ENCODE results near the gene PLIN4. TPM values are rescaled to one million over a fixed set of nuclear protein-coding genes. Genes with fewer than 3 reads are reported as not detected.

The PLIN4 gene
- total RNA-seq, 1 donor from 2014 or later: 0.05 TPM

DNA sequence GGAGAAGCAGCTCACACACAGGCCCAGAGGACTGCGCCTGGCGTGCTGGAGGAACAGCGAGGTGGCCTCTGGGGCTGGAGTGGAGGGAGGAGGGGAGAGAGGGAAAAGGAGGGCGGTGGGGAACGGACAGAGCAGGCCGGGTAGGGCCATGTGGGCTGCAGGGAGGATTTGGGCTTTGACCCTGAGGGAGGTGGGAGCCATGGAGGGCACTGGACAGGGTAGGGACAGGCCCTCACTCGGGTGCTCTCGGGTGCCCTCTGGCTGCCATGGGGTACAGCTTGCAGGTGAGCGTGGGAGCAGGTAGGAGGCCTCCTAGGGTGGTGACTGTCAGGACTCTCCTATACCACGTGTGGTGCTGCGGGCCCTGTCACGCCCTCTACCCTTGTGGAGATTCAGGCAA, 22.8 kb downstream of the PLIN4 start:
- no peaks in the 10 kb centered on the region for H3K9me3 Mint-ChIP-seq
- DNase-seq (ENCODE audit: low spot score): no peak
- H3K4me3 Mint-ChIP-seq (ENCODE audit: low read depth): no peak overlapping the region
- peaks cover 11% of the 10 kb centered on the region for H3K36me3 Mint-ChIP-seq (ENCODE audit: low read depth)
- H3K4me1 Mint-ChIP-seq (ENCODE audit: low read depth): no peaks in the 10 kb centered on the region
- intact Hi-C loops (cut with micrococcal nuclease): no loop called here
- no peak overlapping the region for H3K27ac Mint-ChIP-seq
- H3K27me3 Mint-ChIP-seq (ENCODE audit: low read depth): no peaks in the 10 kb centered on the region

- Mint-ChIP-seq H3K4me1 (ENCODE audit: low read depth) (no peaks in the 10 kb centered on the region), H3K36me3 (ENCODE audit: low read depth) (peaks cover 18% of the 10 kb centered on the region), H3K9me3 (no peaks in the 10 kb centered on the region), H3K27me3 (ENCODE audit: low read depth) (no peaks in the 10 kb centered on the region), H3K4me3 (ENCODE audit: low read depth) (no peak overlapping the region), H3K27ac (no peak overlapping the region)
- no peak for DNase-seq (ENCODE audit: low spot score)
- intact Hi-C loops (cut with micrococcal nuclease): no loop called here
These were observed 23.6 kb downstream of the PLIN4 start for GRCh38 chr19:4494691-4495064.

DNA sequence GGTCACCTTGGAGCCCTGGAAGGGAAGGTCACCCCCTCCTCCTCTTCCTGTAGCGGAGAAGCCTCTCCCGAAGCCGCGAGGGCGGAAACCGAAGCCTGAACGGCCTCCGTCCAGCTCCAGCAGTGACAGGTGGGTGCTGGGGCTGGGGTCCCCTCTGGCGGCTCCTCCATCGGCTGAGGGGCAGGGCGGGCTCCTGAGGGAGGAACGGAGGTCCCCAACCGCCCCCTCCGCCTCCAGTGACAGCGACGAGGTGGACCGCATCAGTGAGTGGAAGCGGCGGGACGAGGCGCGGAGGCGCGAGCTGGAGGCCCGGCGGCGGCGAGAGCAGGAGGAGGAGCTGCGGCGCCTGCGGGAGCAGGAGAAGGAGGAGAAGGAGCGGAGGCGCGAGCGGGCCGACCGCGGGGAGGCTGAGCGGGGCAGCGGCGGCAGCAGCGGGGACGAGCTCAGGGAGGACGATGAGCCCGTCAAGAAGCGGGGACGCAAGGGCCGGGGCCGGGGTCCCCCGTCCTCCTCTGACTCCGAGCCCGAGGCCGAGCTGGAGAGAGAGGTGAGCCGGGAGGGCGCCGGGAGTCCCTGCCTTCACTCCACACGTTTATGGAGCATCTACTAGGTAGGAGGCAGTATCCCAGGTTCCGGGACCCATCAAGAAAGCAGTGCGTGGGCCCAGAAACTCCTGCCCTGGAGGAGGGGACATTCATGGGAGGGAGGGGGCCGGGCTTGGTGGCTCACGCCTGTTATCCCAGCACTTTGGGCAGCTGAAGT, 24.2 kb downstream of the PLIN4 start:
- Mint-ChIP-seq H3K4me3 (ENCODE audit: low read depth) (no peak overlapping the region), H3K36me3 (ENCODE audit: low read depth) (peaks cover 15% of the 10 kb centered on the region), H3K4me1 (ENCODE audit: low read depth) (no peaks in the 10 kb centered on the region)

GRCh38 chr19:4493104-4493928, 25.0 kb downstream of the PLIN4 start:
- H3K4me1 Mint-ChIP-seq (ENCODE audit: low read depth): no peaks in the 10 kb centered on the region
- no peak overlapping the region for H3K4me3 Mint-ChIP-seq (ENCODE audit: low read depth)
- peaks cover 19% of the 10 kb centered on the region for H3K36me3 Mint-ChIP-seq (ENCODE audit: low read depth)
- no peaks in the 10 kb centered on the region for H3K27me3 Mint-ChIP-seq (ENCODE audit: low read depth)
- intact Hi-C loops (cut with micrococcal nuclease): no loop called here
- no peak for DNase-seq (ENCODE audit: low spot score)
- H3K9me3 Mint-ChIP-seq: no peaks in the 10 kb centered on the region
- no peak overlapping the region for H3K27ac Mint-ChIP-seq

More for the DNA sequence above, 24.2 kb downstream of the PLIN4 start:
- Mint-ChIP-seq H3K27me3 (ENCODE audit: low read depth) (no peaks in the 10 kb centered on the region), H3K27ac (no peak overlapping the region), H3K9me3 (no peaks in the 10 kb centered on the region)
- intact Hi-C loops (cut with micrococcal nuclease): no loop called here
- no peak for DNase-seq (ENCODE audit: low spot score)

DNA sequence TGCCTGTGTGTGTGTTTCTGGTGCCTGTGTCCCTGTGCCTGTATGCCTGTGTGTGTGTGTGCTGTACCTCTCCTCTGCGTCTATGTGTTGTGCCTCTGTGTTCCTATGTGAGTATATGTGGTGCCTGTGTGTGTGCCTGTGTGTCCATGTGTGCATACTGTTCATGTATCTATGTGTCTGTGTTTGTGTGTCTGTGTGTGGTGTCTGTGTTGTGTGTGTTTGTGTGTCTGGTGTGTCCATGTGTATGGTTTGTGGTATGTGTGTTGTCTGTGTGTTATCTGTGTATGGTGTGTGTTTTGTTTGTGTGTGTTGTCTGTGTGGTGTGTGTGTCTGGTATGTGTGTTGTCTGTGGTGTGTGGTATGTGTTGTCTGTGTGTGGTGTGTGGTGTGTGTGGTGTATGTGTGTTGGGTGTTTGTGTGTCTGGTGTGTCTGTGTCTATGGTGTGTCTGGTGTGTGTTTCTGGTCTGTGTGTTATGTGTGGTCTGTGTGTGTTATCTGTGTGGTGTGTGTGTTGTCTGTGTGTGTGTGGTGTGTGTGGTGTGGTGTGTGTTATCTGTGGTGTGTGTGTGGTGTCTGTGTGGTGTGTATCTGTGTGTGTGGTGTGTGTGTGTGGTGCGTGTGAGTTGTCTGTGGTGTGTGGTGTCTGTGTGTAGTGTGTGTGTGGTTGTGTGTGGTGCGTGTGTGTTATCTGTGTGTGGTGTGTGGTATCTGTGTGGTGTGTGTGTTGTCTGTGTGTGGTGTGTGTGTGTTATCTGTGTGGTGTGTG, 25.8 kb downstream of the PLIN4 start:
- Mint-ChIP-seq H3K36me3 (ENCODE audit: low read depth) (peaks cover 20% of the 10 kb centered on the region), H3K4me3 (ENCODE audit: low read depth) (no peak overlapping the region), H3K27ac (no peak overlapping the region), H3K27me3 (ENCODE audit: low read depth) (no peaks in the 10 kb centered on the region), H3K9me3 (no peaks in the 10 kb centered on the region), H3K4me1 (ENCODE audit: low read depth) (peaks cover under 1% of the 10 kb centered on the region)
- no peak for DNase-seq (ENCODE audit: low spot score)
- intact Hi-C loops (cut with micrococcal nuclease): no loop called here

DNA sequence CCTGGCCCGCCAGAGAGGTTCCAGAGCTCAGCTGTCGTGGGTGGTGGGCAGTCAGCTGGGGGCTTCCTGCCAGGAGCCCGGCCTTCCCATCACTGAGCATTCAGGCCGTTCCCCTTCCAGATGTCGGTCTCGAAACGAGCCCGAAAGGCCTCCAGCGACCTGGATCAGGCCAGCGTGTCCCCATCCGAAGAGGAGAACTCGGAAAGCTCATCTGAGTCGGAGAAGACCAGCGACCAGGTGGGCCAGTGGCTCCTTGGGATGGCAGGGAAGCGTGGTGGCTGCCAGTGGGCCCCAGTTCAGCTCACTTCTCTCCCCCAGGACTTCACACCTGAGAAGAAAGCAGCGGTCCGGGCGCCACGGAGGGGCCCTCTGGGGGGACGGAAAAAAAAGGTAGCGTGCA, 26.8 kb downstream of the PLIN4 start:
- Mint-ChIP-seq H3K9me3 (no peaks in the 10 kb centered on the region), H3K36me3 (ENCODE audit: low read depth) (peaks cover 25% of the 10 kb centered on the region), H3K4me1 (ENCODE audit: low read depth) (peaks cover 4% of the 10 kb centered on the region), H3K27me3 (ENCODE audit: low read depth) (no peaks in the 10 kb centered on the region), H3K27ac (no peak overlapping the region), H3K4me3 (ENCODE audit: low read depth) (no peak overlapping the region)
- DNase-seq (ENCODE audit: low spot score): no peak
- intact Hi-C loops (cut with micrococcal nuclease): no loop called here

- peaks cover 31% of the 10 kb centered on the region for H3K36me3 Mint-ChIP-seq (ENCODE audit: low read depth)
- DNase-seq (ENCODE audit: low spot score): no peak
- intact Hi-C loops (cut with micrococcal nuclease): no loop called here
- H3K27me3 Mint-ChIP-seq (ENCODE audit: low read depth): no peaks in the 10 kb centered on the region
- H3K4me1 Mint-ChIP-seq (ENCODE audit: low read depth): peaks cover 7% of the 10 kb centered on the region
- H3K4me3 Mint-ChIP-seq (ENCODE audit: low read depth): no peak overlapping the region
- H3K27ac Mint-ChIP-seq: no peak overlapping the region
- H3K9me3 Mint-ChIP-seq: no peaks in the 10 kb centered on the region
These were observed 29.8 kb downstream of the PLIN4 start for GRCh38 chr19:4488496-4488895.

- Mint-ChIP-seq H3K9me3 (no peaks in the 10 kb centered on the region), H3K27me3 (ENCODE audit: low read depth) (no peaks in the 10 kb centered on the region), H3K4me3 (ENCODE audit: low read depth) (no peak overlapping the region), H3K36me3 (ENCODE audit: low read depth) (peaks cover 34% of the 10 kb centered on the region), H3K4me1 (ENCODE audit: low read depth) (peaks cover 7% of the 10 kb centered on the region), H3K27ac (no peak overlapping the region)
- no peak for DNase-seq (ENCODE audit: low spot score)
- intact Hi-C loops (cut with micrococcal nuclease): no loop called here
These were observed 30.7 kb downstream of the PLIN4 start for GRCh38 chr19:4487572-4487971.

DNA sequence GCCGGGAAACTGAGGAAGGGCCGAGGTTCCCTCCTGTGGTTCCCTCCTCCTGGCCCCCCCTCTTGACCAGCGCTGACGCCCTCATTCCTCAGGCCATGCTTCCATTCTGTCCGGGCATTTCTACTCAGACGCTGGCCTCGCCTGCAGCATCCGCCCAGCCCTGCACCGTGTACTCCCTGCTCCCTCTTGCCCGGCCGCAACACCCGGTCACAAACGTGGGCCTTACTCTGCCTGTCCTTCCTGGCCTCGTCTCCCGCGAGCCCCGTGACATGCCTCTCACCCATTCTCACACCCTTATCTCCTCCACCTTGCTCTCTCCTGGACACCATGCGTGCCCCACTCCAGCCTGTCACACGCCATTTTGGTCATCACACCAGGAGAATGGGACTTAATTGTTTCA, 34.9 kb downstream of the PLIN4 start:
- intact Hi-C loops (cut with micrococcal nuclease): no loop called here
- no peak overlapping the region for H3K4me3 Mint-ChIP-seq (ENCODE audit: low read depth)

GRCh38 chr19:4482721-4483364, 35.4 kb downstream of the PLIN4 start:
- Mint-ChIP-seq H3K4me1 (ENCODE audit: low read depth) (peaks cover 7% of the 10 kb centered on the region), H3K9me3 (no peaks in the 10 kb centered on the region), H3K27ac (no peak overlapping the region), H3K27me3 (ENCODE audit: low read depth) (no peaks in the 10 kb centered on the region), H3K36me3 (ENCODE audit: low read depth) (peaks cover 20% of the 10 kb centered on the region), H3K4me3 (ENCODE audit: low read depth) (no peak overlapping the region)
- DNase-seq (ENCODE audit: low spot score): no peak
- intact Hi-C loops (cut with micrococcal nuclease): no loop called here

More for the DNA sequence above, 34.9 kb downstream of the PLIN4 start:
- Mint-ChIP-seq H3K9me3 (no peaks in the 10 kb centered on the region), H3K4me1 (ENCODE audit: low read depth) (peaks cover 7% of the 10 kb centered on the region), H3K27me3 (ENCODE audit: low read depth) (no peaks in the 10 kb centered on the region), H3K27ac (no peak overlapping the region), H3K36me3 (ENCODE audit: low read depth) (peaks cover 19% of the 10 kb centered on the region)
- no peak for DNase-seq (ENCODE audit: low spot score)

GRCh38 chr19:4477034-4477801, 41.1 kb downstream of the PLIN4 start:
- no peak overlapping the region for H3K27ac Mint-ChIP-seq
- no peak overlapping the region for H3K4me3 Mint-ChIP-seq (ENCODE audit: low read depth)
- no peaks in the 10 kb centered on the region for H3K9me3 Mint-ChIP-seq
- intact Hi-C loops (cut with micrococcal nuclease): loop anchor here (10.0 kb wide), 1 partner anchor 152 kb away; no protein-coding TSS in a partner anchor
- H3K27me3 Mint-ChIP-seq (ENCODE audit: low read depth): no peaks in the 10 kb centered on the region
- peaks cover 9% of the 10 kb centered on the region for H3K36me3 Mint-ChIP-seq (ENCODE audit: low read depth)
- DNase-seq (ENCODE audit: low spot score): no peak
- peaks cover 13% of the 10 kb centered on the region for H3K4me1 Mint-ChIP-seq (ENCODE audit: low read depth)

All from activated T-helper 2 cell treated with anti-CD3 and anti-CD28 coated beads, Interferon-gamma antibody, Interleukin-2, Interleukin-4, amounts not matched to agents 10 μg/mL and 5 μg/mL and 100 μg/mL, durations not matched to agents 14 hours and 24 hours and 36 hours (primary cell).